Measurements from ENCODE around the gene PANX1.
A peak's percentile ranks its signal among the peaks of the same experiment; 100 is the strongest.
"Not testable (repeated sequence)": the region's sequence is repeated elsewhere in the genome, so short reads cannot be mapped to it uniquely, and the experiment has no call there.

Gene PANX1

DNA sequence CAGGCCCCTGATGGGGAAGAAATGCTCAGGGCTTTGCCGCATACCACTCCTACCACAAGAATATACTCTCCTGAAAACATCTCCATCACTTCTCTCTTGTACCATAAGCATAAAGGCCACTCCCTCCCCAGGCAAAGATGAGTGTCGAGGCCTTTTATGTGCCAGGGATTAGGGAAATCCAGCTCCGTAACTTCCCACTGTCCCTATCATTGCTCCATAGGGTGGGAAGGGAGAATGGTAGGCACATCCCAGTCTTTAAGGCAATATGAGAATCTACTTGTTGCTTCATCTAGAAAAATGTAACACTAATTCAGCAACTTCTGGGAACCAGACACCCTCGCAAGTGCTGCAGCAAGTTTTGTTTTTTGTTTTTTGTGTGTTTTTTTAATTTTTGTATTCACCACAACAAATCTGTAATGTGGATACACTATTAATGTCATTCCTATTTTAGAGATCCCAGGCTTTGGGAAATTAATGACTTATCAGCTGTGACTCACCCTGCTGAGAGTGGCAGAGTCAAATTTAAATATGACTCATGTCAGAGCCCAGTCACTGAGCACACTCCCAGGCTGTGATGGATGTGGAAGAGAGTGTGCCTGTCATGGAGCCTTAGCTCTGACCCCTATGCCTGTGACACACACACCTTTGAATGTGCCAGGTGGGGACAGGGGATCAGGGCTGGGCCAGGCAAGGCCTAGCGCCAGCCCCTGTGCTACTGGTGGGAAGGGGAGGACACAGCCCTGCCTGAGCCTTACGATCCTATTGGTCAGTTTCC lies 23.4 kb downstream of the PANX1 start:
- Histone ChIP-seq H3K27me3 (replicated peaks) (no peaks in the 10 kb centered on the region), H3K27ac (peak overlapping the region; percentile 51), H3K36me3 (replicated peaks) (no peaks in the 10 kb centered on the region), H3K4me3 (ENCODE audit: low read depth, low read length) (no peak overlapping the region)
- DNase-seq: peak; percentile 87
- TF ChIP-seq, protein P1, sequence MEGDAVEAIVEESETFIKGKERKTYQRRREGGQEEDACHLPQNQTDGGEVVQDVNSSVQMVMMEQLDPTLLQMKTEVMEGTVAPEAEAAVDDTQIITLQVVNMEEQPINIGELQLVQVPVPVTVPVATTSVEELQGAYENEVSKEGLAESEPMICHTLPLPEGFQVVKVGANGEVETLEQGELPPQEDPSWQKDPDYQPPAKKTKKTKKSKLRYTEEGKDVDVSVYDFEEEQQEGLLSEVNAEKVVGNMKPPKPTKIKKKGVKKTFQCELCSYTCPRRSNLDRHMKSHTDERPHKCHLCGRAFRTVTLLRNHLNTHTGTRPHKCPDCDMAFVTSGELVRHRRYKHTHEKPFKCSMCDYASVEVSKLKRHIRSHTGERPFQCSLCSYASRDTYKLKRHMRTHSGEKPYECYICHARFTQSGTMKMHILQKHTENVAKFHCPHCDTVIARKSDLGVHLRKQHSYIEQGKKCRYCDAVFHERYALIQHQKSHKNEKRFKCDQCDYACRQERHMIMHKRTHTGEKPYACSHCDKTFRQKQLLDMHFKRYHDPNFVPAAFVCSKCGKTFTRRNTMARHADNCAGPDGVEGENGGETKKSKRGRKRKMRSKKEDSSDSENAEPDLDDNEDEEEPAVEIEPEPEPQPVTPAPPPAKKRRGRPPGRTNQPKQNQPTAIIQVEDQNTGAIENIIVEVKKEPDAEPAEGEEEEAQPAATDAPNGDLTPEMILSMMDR (IDR thresholded peaks at IDR 0.05; ENCODE audit: low read depth, low read length, missing control alignments): no peak
- in situ Hi-C loops (cut with HindIII; ENCODE audit: low pct_ligation_motif_present, low sequenced_read_pairs): no loop called here

DNA sequence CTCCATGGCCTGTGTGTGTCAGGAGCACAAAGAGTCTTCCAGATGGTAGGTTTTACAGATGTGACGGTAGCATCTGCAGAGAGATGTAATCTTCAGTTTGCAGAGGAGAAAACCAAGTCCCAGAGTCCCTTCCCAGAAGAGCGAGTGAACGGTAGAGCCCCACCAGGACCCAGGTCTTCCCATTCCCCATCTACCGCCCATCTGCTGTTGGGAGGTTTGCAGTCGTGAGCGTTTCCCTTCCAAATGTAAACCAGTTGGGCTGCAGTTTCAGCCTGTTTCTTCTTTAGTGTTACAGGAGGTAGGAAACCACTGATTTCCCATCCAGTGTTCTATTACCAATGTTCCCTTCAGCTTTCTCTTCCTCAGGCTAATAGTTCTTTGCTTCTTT lies 24.0 kb downstream of the PANX1 start:
- Histone ChIP-seq H3K4me3 (ENCODE audit: low read depth, low read length) (no peak overlapping the region), H3K27me3 (replicated peaks) (no peaks in the 10 kb centered on the region), H3K36me3 (replicated peaks) (no peaks in the 10 kb centered on the region), H3K27ac (peak overlapping the region; percentile 45)
- TF ChIP-seq, protein P1 (IDR thresholded peaks at IDR 0.05; ENCODE audit: low read depth, low read length, missing control alignments): no peak
- in situ Hi-C loops (cut with HindIII; ENCODE audit: low pct_ligation_motif_present, low sequenced_read_pairs): no loop called here
- DNase-seq: no peak

DNA sequence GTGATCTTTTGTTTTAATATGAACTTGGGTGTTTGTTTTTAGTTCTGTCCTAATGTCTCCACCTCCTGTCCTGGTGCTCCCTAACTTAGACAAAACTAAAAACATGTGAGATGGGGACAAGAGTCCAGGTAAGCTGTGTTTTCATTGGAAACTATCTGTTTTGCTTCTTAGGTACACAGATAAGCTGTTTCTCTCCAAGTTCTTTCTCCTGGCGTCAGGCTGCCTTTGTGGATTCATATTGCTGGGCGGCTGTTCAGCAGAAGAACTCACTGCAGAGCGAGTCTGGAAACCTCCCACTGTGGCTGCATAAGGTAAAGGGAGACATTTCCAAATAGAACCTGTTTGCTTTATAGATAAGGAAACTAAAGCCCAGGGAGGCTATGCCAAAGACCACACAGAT lies 24.7 kb downstream of the PANX1 start:
- Histone ChIP-seq H3K36me3 (replicated peaks) (no peaks in the 10 kb centered on the region), H3K4me3 (ENCODE audit: low read depth, low read length) (no peak overlapping the region), H3K27me3 (replicated peaks) (no peaks in the 10 kb centered on the region), H3K27ac (no peak overlapping the region)
- in situ Hi-C loops (cut with HindIII; ENCODE audit: low pct_ligation_motif_present, low sequenced_read_pairs): no loop called here
- TF ChIP-seq, protein P1 (IDR thresholded peaks at IDR 0.05; ENCODE audit: low read depth, low read length, missing control alignments): no peak
- DNase-seq: no peak

DNA sequence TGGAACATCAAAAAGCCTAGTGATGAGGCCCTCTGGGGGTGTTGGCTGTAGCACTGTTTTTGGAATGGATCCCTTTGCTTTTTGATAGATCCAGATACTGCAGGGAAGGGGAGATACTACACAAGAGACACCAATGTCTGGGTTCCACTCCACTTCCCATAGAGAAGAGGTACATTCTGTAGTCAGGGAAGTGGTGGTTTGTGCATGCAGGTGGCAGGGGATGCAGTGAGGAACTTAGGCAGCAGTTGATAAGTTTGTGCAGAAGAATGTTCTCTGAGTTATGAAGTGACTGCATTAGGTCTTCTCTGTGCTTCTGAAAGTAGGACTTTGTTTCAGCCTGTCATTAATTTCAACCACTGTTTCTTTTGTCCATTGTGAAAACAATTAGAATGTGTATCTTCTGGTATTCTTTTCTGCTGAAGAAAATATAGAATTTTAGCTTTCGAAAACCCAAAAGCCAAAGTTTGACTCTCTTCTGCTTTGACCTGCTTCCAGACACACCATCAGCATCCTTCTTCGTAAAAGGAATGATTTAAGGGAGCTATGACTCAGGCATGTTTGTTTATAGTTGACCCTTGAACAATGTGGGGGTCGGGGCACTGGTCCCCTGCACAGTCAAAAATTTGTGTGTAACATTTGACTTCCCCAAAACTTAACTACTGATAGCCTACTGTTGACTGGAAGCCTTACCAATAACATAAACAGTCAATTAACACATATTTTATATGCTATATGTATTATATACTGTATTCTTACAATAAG lies 25.6 kb downstream of the PANX1 start:
- TF ChIP-seq, protein P1 (IDR thresholded peaks at IDR 0.05; ENCODE audit: low read depth, low read length, missing control alignments): no peak
- Histone ChIP-seq H3K27me3 (replicated peaks) (no peaks in the 10 kb centered on the region), H3K4me3 (ENCODE audit: low read depth, low read length) (no peak overlapping the region), H3K36me3 (replicated peaks) (no peaks in the 10 kb centered on the region), H3K27ac (no peak overlapping the region)
- no peak for DNase-seq
- in situ Hi-C loops (cut with HindIII; ENCODE audit: low pct_ligation_motif_present, low sequenced_read_pairs): no loop called here

DNA sequence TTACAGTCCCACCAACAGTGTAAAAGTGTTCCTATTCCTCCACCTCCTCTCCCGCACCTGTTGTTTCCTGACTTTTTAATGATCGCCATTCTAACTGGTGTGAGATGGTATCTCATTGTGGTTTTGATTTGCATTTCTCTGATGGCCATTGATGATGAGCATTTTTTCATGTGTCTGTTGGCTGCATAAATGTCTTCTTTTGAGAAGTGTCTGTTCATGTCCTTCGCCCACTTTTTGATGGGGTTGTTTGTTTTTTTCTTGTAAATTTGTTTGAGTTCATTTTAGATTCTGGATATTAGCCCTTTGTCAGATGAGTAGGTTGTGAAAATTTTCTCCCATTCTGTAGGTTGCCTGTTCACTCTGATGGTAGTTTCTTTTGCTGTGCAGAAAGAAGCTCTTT lies 28.7 kb downstream of the PANX1 start:
- DNase-seq; H3K27me3 ChIP-seq (replicated peaks); H3K36me3 ChIP-seq (replicated peaks); H3K27ac ChIP-seq; in situ Hi-C loops (cut with HindIII; ENCODE audit: low pct_ligation_motif_present, low sequenced_read_pairs); H3K4me3 ChIP-seq (ENCODE audit: low read depth, low read length): not testable (repeated sequence)

DNA sequence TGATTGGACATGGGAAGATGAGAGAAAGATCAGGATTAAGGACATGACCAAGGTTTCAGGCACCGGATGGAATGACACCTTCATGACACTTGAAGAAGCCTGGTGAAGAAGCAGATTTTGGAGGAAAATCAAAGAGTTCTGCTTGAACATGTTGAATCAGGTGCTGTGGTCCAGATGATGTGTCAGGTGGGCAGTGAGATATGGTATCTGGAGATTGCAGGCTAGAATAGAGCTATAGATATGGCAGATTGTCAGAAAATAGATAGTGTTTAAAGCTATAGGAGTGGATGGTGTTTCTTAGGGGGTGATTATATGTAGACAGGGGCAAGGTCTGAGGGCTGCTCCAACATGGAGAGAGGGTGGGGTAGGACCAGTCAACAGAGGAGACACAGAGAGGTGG lies 40.2 kb downstream of the PANX1 start:
- in situ Hi-C loops (cut with HindIII; ENCODE audit: low pct_ligation_motif_present, low sequenced_read_pairs): no loop called here
- Histone ChIP-seq H3K4me3 (ENCODE audit: low read depth, low read length) (no peak overlapping the region), H3K27ac (no peak overlapping the region), H3K27me3 (replicated peaks) (no peaks in the 10 kb centered on the region), H3K36me3 (replicated peaks) (no peaks in the 10 kb centered on the region)
- TF ChIP-seq, protein P1 (IDR thresholded peaks at IDR 0.05; ENCODE audit: low read depth, low read length, missing control alignments): no peak
- no peak for DNase-seq
